ENCODE data around the gene POU3F1. TPM values are rescaled to one million over a fixed set of nuclear protein-coding genes. Genes with fewer than 3 reads are reported as not detected.
A peak's percentile ranks its signal among the peaks of the same experiment; 100 is the strongest.
"Not testable (repeated sequence)": the region's sequence is repeated elsewhere in the genome, so short reads cannot be mapped to it uniquely, and the experiment has no call there.

POU3F1 gene
- total RNA-seq, 1 donor from 2014 or later: 0.32 TPM

DNA sequence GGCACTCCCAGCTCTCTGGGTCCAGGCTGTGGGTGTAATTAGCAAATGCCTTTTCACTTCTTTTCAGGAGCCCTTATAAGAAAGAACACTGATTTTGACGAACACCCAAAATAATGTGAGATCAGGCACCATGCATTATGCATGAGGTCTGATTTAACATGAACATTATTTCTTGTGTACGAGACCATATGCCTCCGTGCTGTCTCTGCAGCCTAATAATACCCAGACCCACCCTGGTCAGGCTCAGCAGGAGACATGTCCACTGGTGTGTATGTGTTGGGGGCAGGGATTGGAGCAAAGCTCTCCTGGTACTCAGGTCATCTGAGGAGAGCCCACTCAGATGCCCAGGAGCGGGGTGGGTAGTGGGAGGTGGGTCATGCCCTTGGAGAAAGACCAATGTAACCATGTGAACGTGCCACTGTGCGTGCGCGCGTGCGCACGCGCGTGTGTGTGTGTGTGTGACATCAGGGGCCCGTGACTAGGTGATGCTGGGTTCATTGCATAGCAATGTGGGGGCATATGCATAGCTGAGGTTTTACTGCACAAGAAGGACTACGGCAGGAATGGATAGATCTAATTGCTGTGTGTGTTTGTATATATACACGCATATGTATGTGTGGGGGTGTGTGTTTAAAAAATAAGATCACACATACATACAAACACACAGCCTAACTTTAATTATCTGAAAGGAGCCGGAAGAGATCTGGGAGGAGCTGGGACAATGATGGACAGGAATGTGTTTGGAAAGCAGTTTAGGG, 7.1 kb downstream of the POU3F1 start:
- H3K36me3 Mint-ChIP-seq (ENCODE audit: low read depth): no peaks in the 10 kb centered on the region
- H3K4me3 Mint-ChIP-seq (ENCODE audit: low read depth): no peak overlapping the region
- H3K4me1 Mint-ChIP-seq (ENCODE audit: low read depth): peaks cover 3% of the 10 kb centered on the region
- no peak overlapping the region for H3K27ac Mint-ChIP-seq
- intact Hi-C loops (cut with micrococcal nuclease): loop anchor here (1.0 kb wide), 1 partner anchor 14 kb away; no protein-coding TSS in a partner anchor
- DNase-seq (ENCODE audit: low spot score): no peak
- peaks cover 29% of the 10 kb centered on the region for H3K27me3 Mint-ChIP-seq (ENCODE audit: low read depth)
- no peaks in the 10 kb centered on the region for H3K9me3 Mint-ChIP-seq

DNA sequence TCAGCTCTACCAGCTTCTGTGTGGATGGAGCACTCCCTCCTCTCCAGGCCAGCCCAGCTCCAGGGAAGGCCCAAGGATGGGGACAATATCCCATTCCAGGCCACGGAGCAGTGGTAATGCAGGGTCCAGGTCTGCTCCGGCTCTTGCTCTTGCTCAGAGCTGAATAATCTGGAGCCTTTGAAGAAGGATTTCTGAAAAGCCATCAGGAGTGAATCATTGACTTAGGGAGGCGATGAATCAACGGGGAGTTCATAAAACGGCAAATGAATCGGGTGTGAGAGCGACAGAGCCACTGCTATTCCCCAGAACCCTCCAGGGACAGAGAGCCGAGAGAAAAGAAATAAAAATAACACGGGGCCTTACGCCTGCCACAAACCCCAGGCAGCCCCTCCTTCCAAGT, 7.7 kb downstream of the POU3F1 start:
- intact Hi-C loops (cut with micrococcal nuclease): no loop called here
- DNase-seq (ENCODE audit: low spot score): no peak
- Mint-ChIP-seq H3K9me3 (no peaks in the 10 kb centered on the region), H3K36me3 (ENCODE audit: low read depth) (no peaks in the 10 kb centered on the region), H3K4me1 (ENCODE audit: low read depth) (peaks cover 3% of the 10 kb centered on the region), H3K27ac (no peak overlapping the region), H3K4me3 (ENCODE audit: low read depth) (no peak overlapping the region), H3K27me3 (ENCODE audit: low read depth) (peaks cover 24% of the 10 kb centered on the region)

DNA sequence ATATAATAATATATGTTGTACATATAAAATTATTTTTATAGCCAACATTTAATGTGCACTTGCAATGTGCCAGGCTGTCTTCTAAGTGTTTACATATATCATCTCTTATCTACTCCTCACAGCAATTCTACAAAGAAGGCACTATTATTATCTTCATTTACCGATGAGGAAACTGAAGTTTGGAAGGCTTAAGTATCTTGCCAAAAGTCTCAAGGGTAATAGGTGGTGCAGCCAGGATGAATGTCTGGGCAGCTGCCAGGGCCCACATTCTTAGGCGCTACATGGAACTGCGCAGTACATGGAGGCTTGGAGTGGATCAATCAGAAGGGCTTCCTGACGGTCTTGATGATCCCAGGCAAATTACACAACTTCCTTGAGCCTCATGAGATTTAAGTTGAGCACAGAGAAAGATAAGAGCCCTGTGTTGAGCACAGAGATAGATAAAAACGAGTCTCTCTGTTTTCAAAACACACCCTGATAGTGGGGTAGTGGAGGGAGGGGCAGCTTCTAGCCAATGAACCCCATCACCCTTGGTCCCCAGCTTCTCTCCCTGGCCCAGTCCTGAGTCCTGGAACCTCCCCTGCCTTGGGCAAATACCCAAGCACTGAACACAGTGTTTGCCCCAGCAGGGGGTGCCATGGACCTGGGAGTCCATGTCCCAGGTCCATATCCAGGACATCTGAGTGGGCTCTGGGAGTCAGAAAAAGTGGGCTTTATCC, 9.2 kb downstream of the POU3F1 start:
- H3K4me1 Mint-ChIP-seq (ENCODE audit: low read depth): no peaks in the 10 kb centered on the region
- intact Hi-C loops (cut with micrococcal nuclease): no loop called here
- no peak overlapping the region for H3K4me3 Mint-ChIP-seq (ENCODE audit: low read depth)
- H3K36me3 Mint-ChIP-seq (ENCODE audit: low read depth): no peaks in the 10 kb centered on the region
- H3K27ac Mint-ChIP-seq: no peak overlapping the region
- no peak for DNase-seq (ENCODE audit: low spot score)
- no peaks in the 10 kb centered on the region for H3K9me3 Mint-ChIP-seq
- H3K27me3 Mint-ChIP-seq (ENCODE audit: low read depth): peaks cover 10% of the 10 kb centered on the region

DNA sequence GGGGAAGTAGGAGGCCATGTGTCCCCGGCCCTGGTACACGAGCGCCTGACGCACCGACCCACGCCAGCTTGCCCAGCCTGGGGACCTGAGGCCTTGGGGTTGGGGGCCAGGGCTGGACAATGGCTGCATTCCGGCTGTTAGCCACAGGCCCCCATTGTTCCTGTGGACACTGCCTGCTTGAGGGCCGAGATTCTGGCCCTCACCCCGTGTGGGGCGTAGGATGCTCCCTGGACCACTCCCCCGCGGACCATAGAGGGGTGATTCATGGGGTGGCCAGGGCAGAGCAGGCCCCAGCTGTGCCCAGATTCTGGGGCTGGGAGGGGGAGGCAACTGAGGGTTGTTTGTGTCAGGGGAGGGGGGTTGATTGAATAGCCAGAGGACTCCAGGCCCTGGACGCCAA, 11.7 kb downstream of the POU3F1 start:
- no peak for DNase-seq (ENCODE audit: low spot score)
- H3K27me3 Mint-ChIP-seq (ENCODE audit: low read depth): no peaks in the 10 kb centered on the region
- no peaks in the 10 kb centered on the region for H3K36me3 Mint-ChIP-seq (ENCODE audit: low read depth)
- no peak overlapping the region for H3K4me3 Mint-ChIP-seq (ENCODE audit: low read depth)
- H3K4me1 Mint-ChIP-seq (ENCODE audit: low read depth): peaks cover 17% of the 10 kb centered on the region
- intact Hi-C loops (cut with micrococcal nuclease): no loop called here
- no peak overlapping the region for H3K27ac Mint-ChIP-seq
- H3K9me3 Mint-ChIP-seq: no peaks in the 10 kb centered on the region

DNA sequence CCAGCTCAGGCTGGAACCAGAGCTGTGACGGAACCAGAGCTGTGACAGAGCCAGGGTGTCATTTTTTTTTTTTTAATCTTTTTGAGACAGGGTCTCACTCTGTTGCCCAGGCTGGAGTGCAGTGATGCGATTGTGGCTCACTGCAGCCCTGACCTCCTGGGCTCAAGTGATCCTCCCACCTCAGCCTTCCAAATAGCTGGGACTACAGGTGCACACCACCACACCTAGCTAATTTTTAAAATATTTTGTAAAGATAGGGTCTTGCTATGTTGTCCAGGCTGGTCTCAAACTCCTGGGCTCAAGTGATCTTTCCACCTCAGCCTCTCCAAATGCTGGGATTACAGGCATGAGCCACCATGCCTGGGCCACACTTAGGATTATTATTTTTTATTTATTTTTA, 13.6 kb downstream of the POU3F1 start:
- H3K4me1 Mint-ChIP-seq (ENCODE audit: low read depth): peaks cover 35% of the 10 kb centered on the region
- intact Hi-C loops (cut with micrococcal nuclease): not testable (repeated sequence)

DNA sequence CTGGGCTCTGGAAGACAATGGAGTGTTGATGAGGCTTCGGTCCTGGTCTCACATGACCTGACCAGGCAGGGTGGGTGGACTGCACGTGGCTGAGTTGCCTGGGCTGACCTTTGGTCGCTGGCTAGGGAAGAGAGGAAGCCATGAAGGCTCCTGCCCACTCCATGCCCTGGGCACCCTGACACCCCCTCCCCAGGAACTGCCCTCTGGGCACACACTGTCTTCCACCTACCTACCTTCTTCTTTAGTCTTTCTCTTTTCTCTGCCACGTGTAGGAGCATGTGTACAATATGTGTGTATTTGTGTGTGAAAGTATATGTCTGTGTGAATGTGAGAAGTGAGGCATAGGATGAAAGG, 15.1 kb downstream of the POU3F1 start:
- Mint-ChIP-seq H3K4me1 (ENCODE audit: low read depth) (peaks cover 50% of the 10 kb centered on the region), H3K9me3 (no peaks in the 10 kb centered on the region), H3K4me3 (ENCODE audit: low read depth) (no peak overlapping the region), H3K27ac (peak overlapping the region; percentile 15), H3K27me3 (ENCODE audit: low read depth) (no peaks in the 10 kb centered on the region), H3K36me3 (ENCODE audit: low read depth) (peaks cover 9% of the 10 kb centered on the region)
- no peak for DNase-seq (ENCODE audit: low spot score)
- intact Hi-C loops (cut with micrococcal nuclease): no loop called here

More for the DNA sequence above, 13.6 kb downstream of the POU3F1 start:
- H3K9me3 Mint-ChIP-seq; H3K4me3 Mint-ChIP-seq (ENCODE audit: low read depth); DNase-seq (ENCODE audit: low spot score); H3K27me3 Mint-ChIP-seq (ENCODE audit: low read depth); H3K27ac Mint-ChIP-seq; H3K36me3 Mint-ChIP-seq (ENCODE audit: low read depth): not testable (repeated sequence)

DNA sequence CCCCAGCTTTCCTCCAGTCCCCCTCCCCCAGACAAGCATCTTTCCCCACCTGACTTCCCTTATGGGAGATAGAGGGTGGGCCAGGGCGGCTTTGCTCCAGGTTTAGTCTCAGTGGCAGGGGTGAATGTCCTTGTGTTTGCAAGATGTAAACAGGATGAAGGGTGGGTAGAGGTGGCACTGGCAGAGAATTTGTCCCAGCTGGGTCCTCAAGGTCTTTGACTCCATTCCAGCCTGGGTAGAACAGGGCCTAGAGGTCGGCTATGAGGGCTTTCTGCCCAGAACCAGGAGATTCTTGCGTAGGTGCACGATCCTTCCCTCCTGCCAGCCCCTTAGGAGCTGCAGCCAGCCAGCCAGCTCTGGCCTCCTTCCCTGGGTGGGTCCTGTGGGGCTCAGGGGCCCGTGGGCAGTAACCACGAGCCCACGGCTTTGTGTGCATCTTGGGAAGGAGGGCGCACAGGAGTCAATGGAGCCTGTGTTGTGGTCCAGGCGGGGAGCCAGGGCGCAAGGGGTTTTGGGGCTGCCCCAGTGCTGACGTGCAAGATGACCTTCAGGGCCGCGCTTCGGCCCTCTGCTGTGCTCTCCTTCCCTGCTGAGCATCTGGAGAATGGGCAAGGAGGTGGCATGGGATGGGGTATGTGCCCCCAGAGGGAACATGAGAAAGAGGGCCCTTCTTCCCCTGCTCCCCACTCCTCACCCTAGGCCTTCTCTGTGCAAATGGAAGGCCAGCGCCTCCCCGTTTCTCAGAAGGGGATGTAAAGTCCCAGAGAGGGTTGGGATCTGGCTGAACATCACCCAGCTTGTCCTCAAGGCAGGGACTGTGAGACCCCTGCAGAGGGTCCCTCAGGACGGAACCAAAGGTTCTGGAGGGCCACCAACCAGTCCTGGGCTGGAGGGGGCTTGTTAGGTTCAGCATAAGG, 15.7 kb downstream of the POU3F1 start:
- Mint-ChIP-seq H3K4me1 (ENCODE audit: low read depth) (peaks cover 51% of the 10 kb centered on the region), H3K27me3 (ENCODE audit: low read depth) (no peaks in the 10 kb centered on the region), H3K9me3 (no peaks in the 10 kb centered on the region), H3K36me3 (ENCODE audit: low read depth) (peaks cover 16% of the 10 kb centered on the region), H3K4me3 (ENCODE audit: low read depth) (peak overlapping the region; percentile 37), H3K27ac (peak overlapping the region; percentile 90)
- no peak for DNase-seq (ENCODE audit: low spot score)
- intact Hi-C loops (cut with micrococcal nuclease): loop anchor here (1.0 kb wide), 2 partner anchors 16 to 19 kb away; partner anchors contain the start of gene UTP11

DNA sequence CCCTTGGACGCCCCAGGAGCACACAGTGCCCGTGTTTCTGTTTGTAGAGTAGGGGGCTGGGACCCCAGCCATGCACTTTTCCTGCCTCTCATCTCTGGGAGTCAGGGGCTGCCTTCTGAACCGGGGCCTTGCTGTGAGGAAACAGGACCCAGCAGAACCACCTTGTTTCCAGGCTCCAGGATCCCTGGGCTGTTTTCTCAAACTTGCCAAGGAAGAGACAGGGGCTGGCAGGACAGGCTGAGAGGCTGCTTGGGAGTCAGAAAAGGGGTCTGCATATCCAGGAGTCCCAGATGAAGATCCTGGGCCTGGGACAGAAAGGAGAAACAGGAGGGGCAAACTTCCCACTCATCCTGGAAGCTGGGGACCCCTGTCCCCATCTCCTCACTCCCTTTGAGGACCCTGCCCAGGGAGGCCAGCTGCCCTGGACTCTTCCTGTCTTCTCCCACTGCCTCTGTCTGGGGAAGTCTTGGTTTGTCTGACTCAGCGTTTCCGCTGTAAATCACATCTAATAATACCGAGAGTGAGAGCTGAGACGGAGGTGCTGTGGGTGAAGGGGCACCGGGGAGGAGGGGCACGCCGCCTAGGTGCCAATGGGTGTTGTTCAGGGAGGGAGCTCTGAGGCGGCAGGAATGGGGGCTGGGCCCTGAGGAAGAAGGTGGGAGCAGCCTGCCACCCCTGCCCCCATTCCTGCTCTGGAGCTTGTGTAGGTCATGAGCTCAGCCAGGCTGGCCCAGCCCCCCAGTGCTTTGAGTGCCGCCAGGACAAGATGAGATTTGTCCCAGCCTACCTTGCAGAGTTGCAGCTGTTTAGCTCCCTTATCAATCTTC, 16.7 kb downstream of the POU3F1 start:
- H3K36me3 Mint-ChIP-seq (ENCODE audit: low read depth): peaks cover 23% of the 10 kb centered on the region
- H3K4me3 Mint-ChIP-seq (ENCODE audit: low read depth): peak overlapping the region; percentile 37
- H3K4me1 Mint-ChIP-seq (ENCODE audit: low read depth): peaks cover 51% of the 10 kb centered on the region

DNA sequence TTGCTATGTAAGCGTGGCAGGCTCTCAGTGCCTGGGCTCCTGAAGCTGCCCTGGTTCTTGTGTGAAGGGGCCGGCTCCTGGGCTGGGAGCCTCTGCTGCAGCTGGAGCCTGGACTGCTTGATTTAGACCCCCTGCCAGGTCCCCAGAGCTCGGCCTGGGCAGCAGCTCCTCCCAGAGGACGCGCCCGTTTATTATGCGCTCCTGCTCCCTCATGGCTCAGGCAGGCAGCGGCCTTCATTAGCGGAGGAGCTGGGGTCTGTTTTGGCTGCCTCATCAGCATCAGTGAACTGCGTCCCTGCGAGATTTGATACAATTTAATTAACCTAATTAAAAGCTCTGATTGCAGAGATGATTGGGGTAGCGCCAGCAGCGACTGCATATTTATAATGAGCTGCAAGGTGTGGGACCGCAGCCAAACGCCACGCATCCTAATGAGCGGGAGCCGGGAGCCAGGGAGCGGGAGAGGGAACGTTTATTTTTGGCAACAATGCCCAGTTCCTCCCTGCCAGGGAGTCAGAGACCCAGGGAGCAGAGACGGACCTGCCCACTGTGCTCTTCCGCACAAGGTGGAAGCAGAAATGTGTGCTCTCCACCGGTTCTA, 17.4 kb downstream of the POU3F1 start:
- DNase-seq (ENCODE audit: low spot score): no peak
- H3K27ac Mint-ChIP-seq: peak overlapping the region; percentile 90
- intact Hi-C loops (cut with micrococcal nuclease): loop anchor here (2.0 to 10.0 kb wide), 3 partner anchors 306 to 808 kb away; no protein-coding TSS in a partner anchor
- H3K4me1 Mint-ChIP-seq (ENCODE audit: low read depth): peaks cover 51% of the 10 kb centered on the region
- peaks cover 26% of the 10 kb centered on the region for H3K36me3 Mint-ChIP-seq (ENCODE audit: low read depth)
- no peaks in the 10 kb centered on the region for H3K9me3 Mint-ChIP-seq
- H3K27me3 Mint-ChIP-seq (ENCODE audit: low read depth): no peaks in the 10 kb centered on the region
- H3K4me3 Mint-ChIP-seq (ENCODE audit: low read depth): no peak overlapping the region

More for the DNA sequence above, 16.7 kb downstream of the POU3F1 start:
- H3K9me3 Mint-ChIP-seq: no peaks in the 10 kb centered on the region
- DNase-seq (ENCODE audit: low spot score): peak; percentile 51
- H3K27ac Mint-ChIP-seq: peak overlapping the region; percentile 90
- intact Hi-C loops (cut with micrococcal nuclease): loop anchor here (1.0 to 10.0 kb wide), 5 partner anchors 17 to 807 kb away; partner anchors contain the start of gene UTP11
- H3K27me3 Mint-ChIP-seq (ENCODE audit: low read depth): no peaks in the 10 kb centered on the region

DNA sequence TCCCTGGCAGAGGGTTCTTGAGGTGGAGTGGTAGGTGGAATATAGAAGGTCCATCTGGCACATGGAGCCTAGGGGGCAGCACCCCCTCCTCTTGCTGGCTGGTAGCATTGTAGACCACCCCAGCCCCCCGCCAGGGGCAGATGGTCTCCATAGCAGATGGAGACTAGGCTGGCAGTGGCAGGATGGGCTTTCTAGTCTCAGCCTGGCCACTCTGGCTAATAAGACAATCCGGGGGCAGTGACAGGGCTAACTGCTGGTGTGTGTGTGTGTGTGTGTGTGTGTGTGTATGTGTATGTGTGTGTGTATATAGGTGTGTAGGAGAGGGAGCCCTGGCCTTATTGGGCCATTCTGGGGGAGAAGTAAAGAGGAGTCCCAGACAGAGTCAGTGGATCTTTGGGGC, 17.9 kb downstream of the POU3F1 start:
- H3K36me3 Mint-ChIP-seq (ENCODE audit: low read depth): peaks cover 30% of the 10 kb centered on the region
- intact Hi-C loops (cut with micrococcal nuclease): loop anchor here (1.0 to 10.0 kb wide), 5 partner anchors 19 to 809 kb away; partner anchors contain the start of gene SF3A3
- DNase-seq (ENCODE audit: low spot score): no peak
- no peaks in the 10 kb centered on the region for H3K27me3 Mint-ChIP-seq (ENCODE audit: low read depth)
- H3K4me1 Mint-ChIP-seq (ENCODE audit: low read depth): peaks cover 51% of the 10 kb centered on the region
- H3K9me3 Mint-ChIP-seq: no peaks in the 10 kb centered on the region
- H3K27ac Mint-ChIP-seq: peak overlapping the region; percentile 90
- peak overlapping the region; percentile 7 for H3K4me3 Mint-ChIP-seq (ENCODE audit: low read depth)

DNA sequence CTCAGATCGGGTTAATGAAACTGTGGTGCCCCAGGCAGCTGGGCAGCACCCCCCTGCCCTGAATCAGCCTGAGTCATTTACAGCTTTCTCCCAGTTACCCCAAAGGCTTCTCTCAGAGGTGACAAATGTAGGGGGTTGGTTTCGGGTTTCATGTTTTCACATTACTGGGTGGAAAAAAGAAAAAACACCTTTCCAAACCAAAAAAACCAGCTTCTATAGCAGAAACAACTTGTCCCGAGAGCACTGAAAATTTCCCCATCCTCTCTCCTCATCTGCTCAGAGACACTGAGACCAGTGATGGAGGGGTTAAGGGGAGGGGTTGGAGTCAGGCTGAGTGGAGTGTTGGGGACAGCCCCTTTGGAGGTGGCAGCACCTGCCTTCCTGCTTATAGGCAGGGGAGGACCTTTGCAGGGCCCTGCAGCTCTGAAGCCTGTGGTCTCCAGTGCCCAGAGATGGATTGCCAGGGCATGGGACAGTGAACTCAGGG, 18.4 kb downstream of the POU3F1 start:
- intact Hi-C loops (cut with micrococcal nuclease): loop anchor here (1.0 to 10.0 kb wide), 5 partner anchors 19 to 809 kb away; partner anchors contain the start of gene SF3A3
- Mint-ChIP-seq H3K4me1 (ENCODE audit: low read depth) (peaks cover 51% of the 10 kb centered on the region), H3K9me3 (no peaks in the 10 kb centered on the region), H3K27me3 (ENCODE audit: low read depth) (no peaks in the 10 kb centered on the region), H3K36me3 (ENCODE audit: low read depth) (peaks cover 34% of the 10 kb centered on the region), H3K27ac (peak overlapping the region; percentile 90), H3K4me3 (ENCODE audit: low read depth) (peak overlapping the region; percentile 7)
- DNase-seq (ENCODE audit: low spot score): no peak
